ENCODE measurements around the gene CBFA2T2.
"Not testable (repeated sequence)": the region's sequence is repeated elsewhere in the genome, so short reads cannot be mapped to it uniquely, and the experiment has no call there.

The CBFA2T2 gene

DNA sequence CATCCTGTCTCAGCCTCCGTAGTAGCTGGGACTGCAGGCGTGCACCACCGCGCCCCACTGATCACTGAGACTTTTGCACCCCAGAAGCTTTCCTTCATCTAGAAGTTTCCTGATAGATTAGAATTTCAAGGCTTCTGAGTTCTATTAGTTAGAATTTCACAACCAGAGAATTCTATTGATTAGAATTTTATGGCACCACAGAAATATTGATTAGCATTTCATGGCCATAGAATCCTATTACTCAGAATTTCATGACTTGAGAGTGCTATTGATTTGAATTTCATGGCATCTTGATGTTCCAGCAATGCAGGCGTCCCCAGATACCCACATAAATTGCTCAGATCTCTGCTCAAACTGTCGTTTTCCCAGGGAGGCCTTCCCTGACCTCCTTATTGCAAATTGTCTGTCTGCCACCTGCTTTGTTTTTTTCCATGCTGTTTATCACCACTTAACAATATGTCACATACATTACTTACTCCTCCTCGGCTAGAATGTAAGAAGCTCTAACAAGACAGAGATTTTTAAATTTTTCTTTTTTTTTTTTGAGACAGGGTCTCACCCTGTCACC, 16.9 kb upstream of the CBFA2T2 start:
- no peak for DNase-seq

DNA sequence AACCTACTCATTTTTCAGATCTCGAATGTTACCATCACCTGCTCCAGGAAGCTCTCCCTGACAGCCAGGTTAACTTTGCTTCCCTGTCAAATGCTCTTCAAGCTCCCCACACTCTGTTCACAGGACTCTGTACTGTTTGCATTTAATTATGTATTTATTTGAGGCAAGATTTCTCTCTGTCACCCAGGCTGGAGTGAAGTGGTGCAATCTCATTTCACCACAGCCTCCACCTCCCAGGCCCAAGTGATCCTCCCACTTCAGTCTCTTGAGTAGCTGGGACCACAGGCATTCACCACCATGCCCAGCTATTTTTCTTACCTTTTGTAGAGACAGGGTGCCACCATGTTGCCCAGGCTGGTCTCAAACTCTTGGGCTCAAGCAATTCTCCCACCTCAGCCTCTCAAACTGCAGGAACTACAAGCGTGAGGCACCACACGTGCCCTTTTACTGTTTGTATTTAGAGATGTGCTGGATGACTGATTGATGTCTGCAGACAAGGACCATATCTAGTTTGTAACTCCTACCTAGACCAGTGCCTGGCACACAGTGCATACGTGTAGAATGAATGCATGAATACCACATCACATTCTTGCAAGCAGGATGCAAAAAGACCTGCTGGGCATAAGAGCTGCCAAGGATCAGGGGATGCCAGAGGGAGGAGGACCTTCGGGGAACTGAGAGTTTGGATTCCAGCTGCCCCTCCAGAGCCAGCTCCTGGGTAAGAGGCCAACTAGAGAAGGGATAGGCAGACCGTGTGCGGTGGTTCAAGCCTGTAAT, 15.6 kb upstream of the CBFA2T2 start:
- no peak for DNase-seq

DNA sequence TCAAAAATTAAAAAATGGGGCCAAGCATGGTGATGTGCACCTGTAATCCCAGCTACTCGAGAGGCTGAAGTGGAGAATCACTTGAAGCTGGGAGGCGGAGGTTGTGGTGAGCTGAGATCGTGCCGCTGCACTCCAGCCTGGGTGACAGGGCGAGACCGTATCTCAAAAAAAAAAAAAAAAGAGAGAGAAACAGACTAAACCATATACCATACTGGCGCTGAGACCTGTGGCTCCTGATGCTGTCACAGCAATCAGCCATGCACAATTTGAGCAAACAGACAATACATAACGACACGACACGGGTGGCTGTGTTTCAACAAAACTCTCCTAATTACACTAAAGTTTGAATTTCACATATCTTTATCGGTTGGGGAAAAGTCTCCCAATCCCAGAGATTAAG, 14.9 kb upstream of the CBFA2T2 start:
- no peak for DNase-seq

DNA sequence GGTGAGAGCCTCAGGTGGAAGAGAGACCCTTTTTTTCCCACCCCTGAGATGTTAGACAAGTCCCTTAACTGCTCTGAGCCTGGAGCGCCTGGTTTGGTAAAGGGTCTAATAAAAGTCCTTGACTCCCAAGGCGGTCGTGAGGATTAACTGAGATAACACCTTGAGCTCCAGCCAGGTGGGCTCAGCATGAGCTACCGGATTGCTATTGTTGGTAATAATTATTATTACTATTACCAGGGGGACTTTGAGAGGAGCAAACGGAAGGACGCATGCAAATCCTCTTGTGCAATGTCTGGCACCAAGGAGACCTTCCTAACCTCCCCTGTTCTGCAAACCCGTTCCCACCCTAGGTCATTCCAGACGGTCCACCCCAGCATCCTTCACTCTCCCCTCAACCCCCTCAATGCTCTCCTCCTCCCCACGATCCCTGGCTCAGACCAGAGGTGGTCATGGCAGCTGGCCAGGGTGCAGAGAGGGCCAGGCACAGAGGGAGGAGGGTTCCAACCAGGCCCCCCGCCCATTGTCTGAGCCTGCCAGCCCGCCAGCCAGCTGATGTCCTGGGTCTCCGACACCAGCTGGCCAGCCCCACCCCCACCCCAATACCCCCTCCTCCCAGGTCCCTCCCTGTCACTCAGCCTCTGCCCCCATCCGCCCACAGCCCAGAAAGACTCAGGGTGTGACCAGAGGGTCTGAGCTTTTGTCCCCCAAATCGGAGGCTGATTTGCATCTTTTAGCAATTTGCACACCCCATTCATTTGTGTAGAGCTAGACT, 14.3 kb upstream of the CBFA2T2 start:
- no peak for DNase-seq

DNA sequence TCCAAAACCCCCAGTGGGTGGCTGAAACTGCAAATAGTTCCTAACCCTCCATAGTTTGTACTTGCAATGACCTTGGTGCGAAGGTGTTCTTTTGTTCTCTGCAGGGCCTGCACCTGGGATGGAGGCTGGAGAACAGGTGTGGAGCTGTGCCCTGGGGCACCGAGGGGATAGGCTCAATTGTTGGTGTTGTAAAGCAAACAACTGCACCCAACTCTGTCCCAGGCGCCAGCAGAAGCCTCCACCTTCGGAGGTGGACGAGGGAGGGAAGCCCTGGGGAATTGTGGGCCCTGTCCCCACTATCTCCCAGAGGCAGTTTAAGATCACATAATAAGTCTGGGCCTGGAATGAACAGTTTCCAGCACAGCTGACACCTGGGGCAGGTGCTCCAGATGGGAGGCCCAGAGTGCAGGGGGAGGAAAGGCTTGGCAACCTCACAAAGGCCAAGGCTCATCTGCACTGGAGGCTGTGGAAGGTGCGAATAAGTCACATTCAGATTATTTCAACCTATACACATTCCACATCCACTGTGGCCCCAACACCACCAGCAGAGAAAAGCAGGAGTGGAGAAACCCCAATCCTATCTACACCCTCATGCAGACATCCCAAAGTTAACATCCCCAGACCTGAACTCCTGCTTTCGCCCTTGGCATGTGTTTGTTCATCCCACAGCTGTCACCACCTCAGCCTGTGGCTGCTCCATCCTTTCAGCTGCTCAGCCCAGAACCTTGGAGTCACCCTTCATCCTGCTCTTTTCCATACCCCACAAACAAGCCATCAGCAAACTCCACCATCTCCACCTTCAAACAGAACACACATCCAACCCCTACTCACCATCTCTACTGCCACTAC, 12.3 kb upstream of the CBFA2T2 start:
- DNase-seq: no peak

DNA sequence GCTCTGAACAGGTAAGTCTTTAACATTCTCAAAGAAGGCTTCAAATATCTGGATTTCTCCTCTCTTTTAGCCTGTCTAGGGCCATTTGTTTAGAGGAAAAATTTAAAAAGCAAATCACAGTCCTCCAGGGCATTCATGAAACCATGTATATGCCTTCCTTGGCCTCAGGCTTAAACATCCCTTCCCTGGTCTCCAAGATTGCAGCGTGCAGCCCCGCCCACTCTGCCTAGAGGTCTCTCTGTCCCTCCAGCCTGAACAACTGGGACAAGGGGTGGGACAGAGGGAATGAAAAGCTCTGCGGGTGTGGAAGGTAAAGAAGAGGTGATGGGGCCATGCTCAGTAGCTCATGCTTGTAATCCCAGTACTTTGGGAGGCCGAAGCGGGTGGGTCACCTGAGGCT, 9.8 kb upstream of the CBFA2T2 start:
- no peak for DNase-seq

DNA sequence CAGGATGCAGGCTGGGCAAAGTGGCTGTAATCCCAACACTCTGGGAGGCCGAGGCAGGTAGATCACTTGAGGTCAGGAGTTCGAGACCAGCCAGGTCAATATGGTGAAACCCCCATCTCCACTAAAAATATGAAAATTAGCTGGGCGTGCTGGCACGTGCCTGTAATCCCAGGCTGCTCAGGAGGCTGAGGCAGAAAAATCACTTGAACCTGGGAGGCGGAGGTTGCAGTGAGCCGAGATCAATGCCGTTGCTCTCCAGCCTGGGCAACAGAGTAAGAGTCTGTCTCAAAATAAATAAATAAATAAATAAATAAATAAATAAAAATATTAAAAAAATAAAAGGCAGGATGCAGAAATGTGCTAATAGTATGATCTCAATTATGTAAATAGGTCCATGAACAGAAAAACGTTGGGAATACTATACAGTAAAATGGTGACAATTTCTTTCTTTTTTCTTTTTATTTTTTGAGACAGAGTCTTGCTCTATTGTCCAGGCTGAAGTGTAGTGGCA, 8.4 kb upstream of the CBFA2T2 start:
- DNase-seq: no peak

DNA sequence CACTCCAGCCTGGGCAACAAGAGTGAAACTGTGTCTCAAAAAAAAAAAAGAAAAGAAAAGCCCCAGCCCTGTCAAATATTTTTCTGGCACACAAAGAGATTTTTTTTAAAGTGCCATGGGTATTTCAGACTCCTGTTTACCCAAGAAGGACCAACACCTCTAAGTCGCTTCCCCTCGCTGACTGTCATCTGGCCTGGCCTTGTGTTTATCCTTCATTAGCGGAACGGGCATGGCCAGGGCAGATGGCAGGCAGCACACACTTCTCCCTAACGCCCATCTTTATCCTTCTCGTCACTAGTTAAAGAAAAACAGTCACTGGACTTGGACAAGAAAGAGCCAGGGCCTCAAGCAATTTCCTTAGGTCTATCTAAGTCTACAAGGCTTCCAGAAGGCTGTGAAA, 7.3 kb upstream of the CBFA2T2 start:
- no peak for DNase-seq

DNA sequence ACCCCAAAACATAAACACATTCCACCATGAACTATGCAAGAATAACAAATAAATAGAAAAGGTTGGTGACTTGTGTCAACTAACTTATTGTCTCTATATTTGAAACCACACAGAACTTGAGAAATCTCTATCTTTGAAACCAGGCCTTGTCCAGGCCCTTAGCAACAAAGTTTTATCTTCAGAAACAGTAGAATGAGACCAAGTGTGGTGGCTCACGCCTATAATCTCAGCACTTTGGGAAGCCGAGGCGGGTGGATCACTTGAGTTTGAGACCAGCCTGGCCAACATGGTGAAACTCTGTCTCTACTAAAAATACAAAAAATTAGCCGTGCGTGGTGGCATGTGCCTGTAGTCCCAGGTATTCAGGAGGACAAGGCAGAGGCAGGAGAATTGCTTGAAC, 6.7 kb upstream of the CBFA2T2 start:
- not testable (repeated sequence) for DNase-seq

DNA sequence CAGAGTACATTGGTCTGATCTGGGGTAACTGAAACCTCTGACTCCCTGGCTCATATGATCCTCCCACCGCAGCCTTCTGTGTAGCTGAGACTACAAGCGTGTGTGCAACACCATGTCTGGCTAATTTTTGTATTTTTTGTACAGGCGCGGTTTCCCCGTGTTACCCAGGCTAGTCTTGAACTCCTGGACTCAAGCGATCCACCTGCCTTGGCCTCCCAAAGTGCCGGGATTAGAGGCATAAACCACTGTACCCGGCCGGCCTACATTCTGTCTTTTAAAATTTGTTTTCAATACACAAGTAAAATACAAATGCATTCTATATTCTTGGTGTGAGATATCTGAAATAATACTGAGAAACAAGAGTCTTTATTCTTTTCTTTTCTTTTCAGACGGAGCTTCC, 1.7 kb upstream of the CBFA2T2 start:
- no peak for DNase-seq

DNA sequence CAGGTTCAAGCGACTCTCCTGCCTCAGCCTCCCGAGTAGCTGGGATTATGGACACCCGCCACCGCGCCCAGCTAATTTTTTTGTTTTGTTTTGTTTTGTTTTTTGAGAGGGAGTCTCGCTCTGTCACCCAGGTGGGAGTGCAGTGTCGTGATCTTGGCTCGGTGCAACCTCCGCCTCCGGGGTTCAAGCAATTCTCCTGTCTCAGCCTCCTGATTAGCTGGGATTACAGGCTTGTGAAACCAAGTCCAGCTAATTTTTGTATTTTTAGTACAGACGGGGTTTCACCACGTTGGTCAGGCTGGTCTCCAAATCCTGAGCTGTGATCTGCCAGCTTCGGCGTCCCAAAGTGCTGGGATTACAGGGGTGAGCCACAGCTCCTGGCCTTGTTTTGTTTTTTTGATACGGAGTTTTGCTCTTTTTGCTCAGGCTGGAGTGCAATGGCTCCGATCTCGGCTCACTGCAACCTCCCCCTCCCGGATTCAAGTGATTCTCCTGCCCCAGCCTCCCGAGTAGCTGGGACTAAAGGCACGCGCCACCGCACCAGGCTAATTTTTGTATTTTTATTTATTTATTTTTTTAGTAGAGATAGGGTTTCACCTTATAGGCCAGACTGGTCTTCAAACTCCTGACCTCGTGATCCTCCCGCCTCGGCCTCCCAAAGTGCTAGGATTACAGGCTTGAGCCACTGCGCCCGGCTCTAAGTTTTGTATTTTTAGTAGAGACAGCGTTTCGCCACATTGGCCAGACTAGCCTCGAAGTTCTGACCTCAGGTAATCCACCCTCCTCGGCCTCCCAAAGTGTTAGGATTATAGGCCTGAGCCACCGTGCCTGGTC, 1.0 kb upstream of the CBFA2T2 start:
- not testable (repeated sequence) for DNase-seq

DNA sequence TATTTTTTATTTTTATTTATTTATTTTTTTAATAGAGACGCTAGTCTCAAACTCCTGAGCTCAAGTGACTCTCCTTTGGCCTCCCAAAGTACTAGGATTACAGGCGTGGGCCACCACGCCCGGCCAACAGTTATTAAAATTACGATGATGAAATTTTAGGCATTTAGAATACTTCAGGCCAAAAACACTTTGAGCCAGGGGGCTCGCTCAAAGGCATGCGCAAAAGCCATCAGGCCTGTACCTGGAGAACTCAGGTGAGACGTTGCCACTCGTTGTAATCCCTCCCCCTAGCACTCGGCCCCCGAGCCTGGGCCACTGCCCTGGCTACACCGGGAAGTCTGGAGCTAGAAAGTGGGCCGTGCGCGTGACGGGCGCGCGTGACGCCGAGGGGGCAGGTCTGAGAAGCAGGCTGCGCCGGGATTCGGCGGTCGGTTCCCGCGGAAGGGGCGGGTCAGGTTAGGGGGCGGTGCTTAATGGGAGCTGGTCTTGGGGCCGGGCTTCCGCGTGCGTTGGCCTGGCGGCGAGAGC, 337 bp upstream of the CBFA2T2 start:
- DNase-seq: peak; percentile 100

DNA sequence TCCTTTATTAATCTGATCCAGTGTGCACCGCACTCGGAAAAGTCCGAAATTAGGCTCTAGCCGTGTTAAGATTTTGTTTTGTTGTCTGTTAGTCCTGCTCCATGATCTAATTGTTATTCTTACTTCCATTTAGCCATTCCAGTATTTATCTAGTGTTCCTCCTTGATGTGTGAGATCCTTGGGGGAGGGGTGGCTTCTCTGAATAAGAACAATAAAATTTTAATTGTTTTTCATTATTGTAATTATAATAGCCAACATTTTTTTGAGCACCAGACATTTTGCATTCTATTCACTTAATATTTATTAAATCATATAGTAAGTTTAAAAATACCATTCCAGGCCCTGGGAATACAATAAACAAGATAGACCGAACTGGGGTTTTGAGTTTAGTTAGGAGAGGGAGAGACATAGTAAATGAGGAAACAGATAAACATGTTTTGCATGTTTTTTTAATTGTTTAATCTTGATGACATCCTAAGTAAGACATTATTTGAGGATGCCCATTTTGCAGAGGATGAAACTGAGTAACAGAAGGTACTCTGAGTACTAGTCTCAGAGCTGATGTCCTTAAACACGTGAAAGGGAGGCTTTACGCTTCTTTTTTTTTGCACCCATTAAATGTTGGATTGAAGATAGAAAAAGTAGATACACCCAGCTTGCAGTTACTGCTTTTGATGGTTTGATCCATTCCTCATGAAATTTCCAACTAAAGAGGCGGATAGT, 1.2 kb downstream of the CBFA2T2 start:
- DNase-seq: no peak

DNA sequence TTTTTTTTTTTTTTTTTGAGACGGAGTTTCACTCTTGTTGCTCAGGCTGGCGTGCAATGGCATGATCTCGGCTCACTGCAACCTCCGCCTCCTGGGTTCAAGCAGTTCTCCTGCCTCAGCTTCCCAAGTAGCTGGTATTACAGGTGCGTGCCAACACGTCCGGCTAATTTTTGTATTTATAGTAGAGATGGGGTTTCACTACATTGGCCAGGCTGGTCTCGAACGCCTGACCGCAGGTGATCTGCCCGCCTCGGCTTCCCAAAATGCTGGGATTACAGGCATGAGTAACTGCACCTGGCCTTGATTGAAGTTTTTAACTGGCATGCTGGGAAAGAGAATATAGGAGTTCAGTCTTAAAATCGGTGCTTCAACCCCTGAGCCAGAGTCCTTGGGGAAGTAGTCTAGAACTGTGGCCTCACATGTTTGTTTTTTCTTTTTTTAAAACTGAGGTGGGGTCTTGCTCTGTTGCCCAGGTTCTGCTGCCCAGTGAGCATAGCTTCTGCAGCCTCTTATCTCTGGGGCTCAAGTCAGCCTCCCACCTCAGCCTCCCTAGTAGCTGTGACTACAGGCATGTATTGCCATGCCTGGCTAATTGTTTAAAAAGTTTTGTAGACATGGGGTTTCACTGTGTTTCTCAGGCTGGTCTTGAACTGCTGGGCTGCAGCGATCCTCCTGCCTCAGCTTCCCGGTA, 3.3 kb downstream of the CBFA2T2 start:
- no peak for DNase-seq

DNA sequence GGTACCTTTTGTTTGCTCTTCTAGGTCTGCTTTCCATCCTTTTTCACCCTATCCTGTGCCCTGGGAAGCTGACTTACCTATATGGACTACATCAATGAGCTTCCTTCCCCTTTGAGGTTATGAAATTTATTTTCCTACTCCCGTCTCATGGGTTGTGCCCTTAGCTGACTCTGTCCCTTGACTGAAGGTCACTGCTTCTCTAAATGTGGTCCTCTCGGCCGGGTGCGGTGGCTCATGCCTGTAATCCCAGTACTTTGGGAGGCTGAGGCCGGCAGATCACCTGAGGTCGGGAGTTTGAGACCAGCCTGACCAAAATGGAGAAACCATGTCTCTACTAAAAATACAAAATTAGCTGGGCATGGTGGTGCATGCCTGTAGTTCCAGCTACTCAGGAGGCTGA, 6.9 kb downstream of the CBFA2T2 start:
- DNase-seq: not testable (repeated sequence)

DNA sequence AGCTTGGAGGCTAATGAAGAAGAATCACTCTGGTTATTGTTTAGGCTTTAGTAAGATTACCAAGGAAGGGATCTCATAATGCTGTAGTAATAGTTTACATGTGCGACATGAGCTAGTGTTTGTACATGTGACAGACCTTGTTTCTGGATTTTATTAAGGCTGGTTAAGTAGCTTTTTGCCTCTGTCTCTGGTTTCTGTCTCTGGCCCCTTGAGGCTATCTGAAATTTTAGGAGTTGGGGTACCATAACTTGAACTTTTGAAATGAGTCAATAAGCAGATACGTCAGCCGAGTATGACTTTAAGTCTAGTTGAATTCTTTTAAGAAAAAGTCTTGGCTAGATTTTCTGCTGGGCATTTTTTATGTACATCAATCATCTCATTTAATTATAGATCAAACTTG, 9.5 kb downstream of the CBFA2T2 start:
- DNase-seq: no peak

DNA sequence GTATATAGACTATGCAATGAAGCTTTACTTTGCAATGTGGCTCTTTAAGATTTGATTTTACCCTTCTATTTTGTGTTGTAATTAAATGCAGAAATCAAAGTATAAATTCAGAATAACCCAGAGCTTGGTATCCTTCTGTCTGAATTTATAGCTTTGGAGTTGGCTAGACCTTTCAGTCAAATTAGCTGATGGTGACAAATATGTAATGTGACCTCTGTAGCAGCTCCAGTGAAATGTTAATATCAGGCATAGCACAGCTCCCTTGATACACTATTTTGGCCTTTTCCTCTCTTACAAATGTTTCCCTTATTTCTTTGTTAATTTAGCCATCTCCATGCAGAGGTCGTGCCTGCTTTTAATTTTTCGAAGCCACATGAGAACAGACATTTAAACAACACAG, 11.1 kb downstream of the CBFA2T2 start:
- DNase-seq: no peak

DNA sequence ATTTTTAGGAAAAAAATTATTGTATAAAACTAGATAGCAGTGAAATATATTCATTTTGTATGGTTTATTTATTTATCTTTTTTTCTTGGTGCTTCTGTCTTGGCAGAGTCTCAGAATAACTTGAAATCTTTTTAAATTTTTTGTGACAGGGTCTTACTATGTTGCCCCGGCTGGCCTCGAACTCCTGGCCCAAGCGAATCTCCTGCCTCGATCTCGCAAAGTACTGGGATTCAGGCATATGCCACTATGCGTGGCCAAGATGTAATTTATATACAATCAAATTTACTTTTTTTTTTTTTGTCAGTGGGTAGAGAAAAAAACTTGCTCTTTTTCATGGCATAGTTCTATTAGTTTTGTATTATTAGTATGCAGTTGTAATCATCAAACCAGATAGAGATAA, 13.7 kb downstream of the CBFA2T2 start:
- no peak for DNase-seq

DNA sequence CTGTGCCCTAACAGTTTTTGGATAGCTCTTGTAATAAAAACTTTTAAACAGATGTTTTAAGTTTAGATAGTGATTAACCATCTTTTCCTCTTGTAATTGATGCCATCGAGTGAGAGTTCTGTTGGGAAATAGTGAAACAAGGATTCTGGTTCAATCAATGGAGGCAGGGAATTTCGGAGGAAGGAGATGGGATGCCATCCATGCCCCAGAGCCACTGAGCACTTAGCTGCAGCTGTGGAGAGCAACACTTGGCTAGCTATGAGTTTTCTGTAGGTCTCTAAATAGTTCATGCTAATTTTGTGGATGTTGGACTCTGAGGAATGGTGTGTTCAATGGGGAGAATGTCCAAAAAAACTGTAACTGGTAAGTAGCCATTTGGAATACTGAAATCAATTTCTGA, 16.7 kb downstream of the CBFA2T2 start:
- DNase-seq: no peak

DNA sequence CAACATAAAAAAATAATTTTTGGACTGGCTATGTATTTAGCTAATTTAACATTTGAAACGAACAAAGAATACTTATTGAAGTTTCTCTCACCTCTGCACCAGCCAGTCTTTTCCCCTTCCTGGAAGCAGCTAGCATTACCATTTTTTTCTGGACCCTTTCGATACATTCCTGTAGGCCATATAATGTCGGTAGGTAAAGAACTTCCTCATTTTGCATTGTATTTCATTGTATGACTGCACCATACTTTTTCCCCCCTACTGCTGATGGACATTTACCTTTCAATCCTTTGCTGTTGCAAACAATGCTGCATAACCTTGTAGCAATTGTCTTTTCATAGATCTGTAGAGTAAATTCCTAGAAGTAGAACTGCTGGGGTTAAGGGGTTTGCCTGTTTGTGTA, 17.6 kb downstream of the CBFA2T2 start:
- DNase-seq: no peak

All from SW 1271 (cell line).